Measurements from ENCODE around the gene OVOL1. TPM values are rescaled to one million over a fixed set of nuclear protein-coding genes. Genes with fewer than 3 reads are reported as not detected.

The OVOL1 gene
- total and polyA plus RNA-seq, 7 donors, result 16.6 to 30.0 (median 22.7) TPM; not detected in 4

DNA sequence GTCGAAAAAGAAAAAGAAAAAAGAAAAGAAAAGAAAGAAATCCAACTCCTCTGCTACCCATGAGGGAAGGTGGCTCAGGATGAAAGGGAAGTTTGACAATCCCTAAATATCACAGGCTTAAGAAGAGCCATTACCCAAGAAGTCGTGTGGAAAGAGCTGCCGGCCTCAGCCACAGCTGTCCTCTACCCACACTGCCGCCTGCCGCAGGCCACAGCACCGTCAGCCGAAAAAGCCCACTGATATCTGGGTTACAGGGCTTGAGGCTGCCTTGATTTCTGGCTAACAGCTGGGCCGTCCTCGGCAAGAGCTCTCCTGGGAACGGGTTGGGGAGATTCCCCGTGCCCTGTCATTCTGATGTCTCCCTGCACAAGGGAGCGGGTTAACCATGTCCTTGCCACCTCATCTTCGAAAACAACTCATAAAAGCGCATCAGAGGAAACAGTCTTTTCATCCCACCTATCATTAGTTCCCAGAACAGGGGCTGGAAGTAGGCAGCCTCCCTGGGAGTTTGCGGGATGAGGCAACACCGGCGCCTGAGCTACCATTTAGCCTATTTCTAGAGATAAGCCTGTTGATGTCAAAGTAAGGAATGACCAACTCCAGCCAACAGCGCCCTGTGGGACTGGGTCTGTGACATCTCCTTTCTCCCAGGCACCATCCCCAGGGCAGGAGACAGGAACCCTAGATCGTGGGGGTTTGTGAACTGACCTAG, 25.1 kb downstream of the OVOL1 start:
- intact Hi-C loops (cut with DNase I), result loop anchor here (10.0 kb wide), 1 partner anchor 187 kb away; no protein-coding TSS in a partner anchor
- Histone ChIP-seq H3K27me3 (peaks cover 0 to under 1% (median 0%) of the 10 kb centered on the region in 3 donors), H3K27ac (no peak overlapping the region), H3K4me3 (no peak overlapping the region), H3K36me3 (peaks cover 0 to 6% (median 0%) of the 10 kb centered on the region in 4 donors), H3K9me3 (no peaks in the 10 kb centered on the region), H3K4me1 (peaks cover 0 to 3% (median 2%) of the 10 kb centered on the region in 4 donors)
- no peak for DNase-seq
- 75 to 90% methylated on average over 19 of the region's 19 CpGs for WGBS, 2 donors
- TF ChIP-seq POLR2A (IDR thresholded peaks at IDR 0.05) (no peak), EP300 (IDR thresholded peaks at IDR 0.05) (no peak), POLR2AphosphoS5 (IDR thresholded peaks at IDR 0.05) (no peak), CTCF (IDR thresholded peaks at IDR 0.05) (no peak)

- H3K36me3 ChIP-seq, result peaks cover 0 to 6% (median 0%) of the 10 kb centered on the region in 4 donors
- no peak overlapping the region for H3K27ac ChIP-seq
- H3K4me1 ChIP-seq, result peaks cover 0 to 12% (median 8%) of the 10 kb centered on the region in 4 donors
- no peak for TF ChIP-seq POLR2AphosphoS5 (IDR thresholded peaks at IDR 0.05)
- no peak for TF ChIP-seq POLR2A (IDR thresholded peaks at IDR 0.05)
- no peak for TF ChIP-seq CTCF (IDR thresholded peaks at IDR 0.05)
- TF ChIP-seq EP300 (IDR thresholded peaks at IDR 0.05), result no peak
- 57 to 75% methylated on average over 18 of the region's 18 CpGs for WGBS, 2 donors
- no peaks in the 10 kb centered on the region for H3K27me3 ChIP-seq
- DNase-seq, result no peak
- intact Hi-C loops (cut with DNase I), result loop anchor here (10.0 kb wide), 1 partner anchor 190 kb away; no protein-coding TSS in a partner anchor
- no peaks in the 10 kb centered on the region for H3K9me3 ChIP-seq
- no peak overlapping the region for H3K4me3 ChIP-seq
Observed at GRCh38 chr11:65814131-65814985, 27.5 kb downstream of the OVOL1 start.

- Histone ChIP-seq H3K27ac (no peak overlapping the region), H3K36me3 (peaks cover 0 to 6% (median 0%) of the 10 kb centered on the region in 4 donors), H3K27me3 (no peaks in the 10 kb centered on the region), H3K4me1 (peaks cover 0 to 12% (median 8%) of the 10 kb centered on the region in 4 donors), H3K9me3 (no peaks in the 10 kb centered on the region), H3K4me3 (no peak overlapping the region)
- TF ChIP-seq POLR2AphosphoS5 (IDR thresholded peaks at IDR 0.05) (no peak), CTCF (IDR thresholded peaks at IDR 0.05) (no peak), EP300 (IDR thresholded peaks at IDR 0.05) (no peak), POLR2A (IDR thresholded peaks at IDR 0.05) (no peak)
- intact Hi-C loops (cut with DNase I), result loop anchor here (10.0 kb wide), 1 partner anchor 190 kb away; no protein-coding TSS in a partner anchor
- 92 to 94% methylated on average over 16 of the region's 16 CpGs for WGBS, 2 donors
- no peak for DNase-seq
Observed at GRCh38 chr11:65814986-65815565, 28.2 kb downstream of the OVOL1 start.

DNA sequence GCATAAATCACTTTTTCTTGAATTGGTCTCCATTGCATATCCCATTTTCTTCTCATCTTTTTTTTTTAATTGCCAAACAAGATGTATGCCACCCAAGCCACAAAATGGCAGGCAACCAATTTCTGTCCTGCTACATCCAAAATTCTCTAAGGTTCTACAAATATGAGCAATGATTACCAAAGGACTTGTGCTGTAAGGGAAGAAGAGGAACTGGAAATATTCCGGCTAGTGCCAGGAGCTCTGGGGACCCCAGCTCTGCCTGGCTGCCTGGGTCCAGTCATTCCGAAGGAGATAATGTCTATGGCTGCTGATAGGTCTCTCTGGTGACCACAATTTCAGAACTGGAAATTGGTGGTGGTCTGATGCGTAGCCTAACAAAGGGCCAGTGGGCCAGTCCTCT, 29.8 kb downstream of the OVOL1 start:
- Histone ChIP-seq H3K36me3 (peaks cover 0 to 6% (median 0%) of the 10 kb centered on the region in 4 donors), H3K4me3 (no peak overlapping the region), H3K27ac (no peak overlapping the region), H3K4me1 (peaks cover 0 to 12% (median 8%) of the 10 kb centered on the region in 4 donors), H3K9me3 (no peaks in the 10 kb centered on the region), H3K27me3 (no peaks in the 10 kb centered on the region)
- intact Hi-C loops (cut with DNase I), result loop anchor here (10.0 kb wide), 1 partner anchor 192 kb away; no protein-coding TSS in a partner anchor
- 93 to 95% methylated on average over 3 of the region's 3 CpGs for WGBS, 2 donors
- no peak for DNase-seq
- TF ChIP-seq POLR2A (IDR thresholded peaks at IDR 0.05) (no peak), CTCF (IDR thresholded peaks at IDR 0.05) (no peak), POLR2AphosphoS5 (IDR thresholded peaks at IDR 0.05) (no peak), EP300 (IDR thresholded peaks at IDR 0.05) (no peak)

All from sigmoid colon (tissue), 7 donors.